ENCODE measurements around the gene DDIAS. TPM values are rescaled to one million over a fixed set of nuclear protein-coding genes. Genes with fewer than 3 reads are reported as not detected.

DDIAS gene
- total and polyA plus RNA-seq, 9 of the 15 experiments (the other 6 are each of a cell fraction or from before 2014, with no cell fraction given), result 9.4 to 27.2 (median 23.3) TPM

GRCh38 chr11:82867495-82868082, 33.9 kb upstream of the DDIAS start (continued):
- TF ChIP-seq DEAF1 (CRISPR knock-in tag; IDR thresholded peaks at IDR 0.05) (peak; percentile 57; the same call in 1 of the 2 replicates), REST (IDR thresholded peaks at IDR 0.05; ENCODE audit: borderline replicate concordance) (peak; percentile 79), REST (CRISPR knock-in tag; IDR thresholded peaks at IDR 0.05; ENCODE audit: low read depth) (no peak), ZBTB49 (CRISPR knock-in tag; IDR thresholded peaks at IDR 0.05; ENCODE audit: borderline replicate concordance) (no peak), TFE3 (CRISPR knock-in tag; IDR thresholded peaks at IDR 0.05) (no peak), ZNF347 (CRISPR knock-in tag; IDR thresholded peaks at IDR 0.05; ENCODE audit: low read depth) (no peak), TAL1 (IDR thresholded peaks at IDR 0.05) (no peak), BRCA1 (IDR thresholded peaks at IDR 0.05) (no peak), BRCA1 (CRISPR knock-in tag; IDR thresholded peaks at IDR 0.05) (no peak), KHSRP (IDR thresholded peaks at IDR 0.05) (no peak), RB1 (IDR thresholded peaks at IDR 0.05; ENCODE audit: low read depth) (0 out of 2 replicates have a peak, but pooled peaks have one; percentile 29)
